Right atrium auricular region (tissue), 2 donors: ENCODE results near the gene RASSF4. TPM values are rescaled to one million over a fixed set of nuclear protein-coding genes. Genes with fewer than 3 reads are reported as not detected.
A peak's percentile ranks its signal among the peaks of the same experiment; 100 is the strongest.

Experiments
- DNase-seq: peaks from one replicate; pipeline ENCODE4 v3.0.0-alpha.2; 2019; ENCODE audit warnings: low spot score
- H3K27ac ChIP-seq, 2 donors: fragments of 200-600 bp; sonication (generic); 1 replicate in 1 of 2; 2 replicates in 1 of 2; pipeline ENCODE4 v1.5.1; 2016 to 2019
- H3K27me3 ChIP-seq, 2 donors: fragments of 200-600 bp; sonication (generic); one replicate each; pipeline versions ENCODE4 v1.5.1 to v1.6.0; 2017 to 2019
- H3K36me3 ChIP-seq: fragments of 200-600 bp; sonication (generic); one replicate; pipeline ENCODE4 v1.5.1; 2016
- H3K4me1 ChIP-seq, 2 donors: fragments of 200-600 bp; sonication (generic); one replicate each; pipeline versions ENCODE4 v1.5.1 to v1.6.0; 2017 to 2019
- H3K4me3 ChIP-seq, 2 donors: fragments of 200-600 bp; sonication (generic); 1 replicate in 1 of 2; 2 replicates in 1 of 2; pipeline ENCODE4 v1.5.1; 2017 to 2019; ENCODE audit warnings: mild to moderate bottlenecking in 1 of 2, moderate library complexity in 1 of 2
- H3K9me3 ChIP-seq, 2 donors: fragments of 200-600 bp; sonication (generic); one replicate each; pipeline ENCODE4 v1.5.1; 2019
- CTCF ChIP-seq, 2 donors: fragments of 200-600 bp; sonication (generic); IDR thresholded peaks; one replicate each; pipeline ENCODE4 v1.5.1; 2019; ENCODE audit warnings: antibody characterized with exemption in 2 of 2
- total RNA-seq, 2 donors: library from RNA; depleted of rRNA; stranded (reverse); fragments of >200 nt; gene quantifications; one replicate each; pipeline ENCODE4 v1.1.0, GENCODE V29; 2016

Gene RASSF4
- total RNA-seq, 2 donors from 2014 or later: 43.3 to 43.4 TPM

- DNase-seq: peak; percentile 53
- H3K36me3 ChIP-seq: peaks cover 65% of the 10 kb centered on the region
- H3K27ac ChIP-seq: peak overlapping the region; percentile 91 to 96
- no peak overlapping the region for H3K4me3 ChIP-seq
- peaks cover 0 to 72% of the 10 kb centered on the region in 2 donors for H3K4me1 ChIP-seq
- TF ChIP-seq CTCF (IDR thresholded peaks at IDR 0.05): no peak
- H3K27me3 ChIP-seq: no peaks in the 10 kb centered on the region
- no peaks in the 10 kb centered on the region for H3K9me3 ChIP-seq
Measured at GRCh38 chr10:44984671-44985101, 25.1 kb downstream of the RASSF4 start.

- peaks cover 0 to 72% of the 10 kb centered on the region in 2 donors for H3K4me1 ChIP-seq
- H3K27ac ChIP-seq: peak overlapping the region; percentile 91 to 96
- no peaks in the 10 kb centered on the region for H3K9me3 ChIP-seq
- H3K36me3 ChIP-seq: peaks cover 65% of the 10 kb centered on the region
- no peak for TF ChIP-seq CTCF (IDR thresholded peaks at IDR 0.05)
- no peak overlapping the region for H3K4me3 ChIP-seq
- DNase-seq: peak; percentile 58
- H3K27me3 ChIP-seq: no peaks in the 10 kb centered on the region
Measured at GRCh38 chr10:44985175-44985681, 25.6 kb downstream of the RASSF4 start.

GRCh38 chr10:44986179-44986578 is 26.6 kb downstream of the RASSF4 start:
- Histone ChIP-seq H3K27me3 (no peaks in the 10 kb centered on the region), H3K36me3 (peaks cover 73% of the 10 kb centered on the region), H3K27ac (peak overlapping the region; percentile 91 to 96), H3K4me1 (peaks cover 0 to 72% of the 10 kb centered on the region in 2 donors), H3K9me3 (no peaks in the 10 kb centered on the region), H3K4me3 (no peak overlapping the region)
- DNase-seq: peak; percentile 44
- TF ChIP-seq CTCF (IDR thresholded peaks at IDR 0.05): no peak

GRCh38 chr10:44986670-44987069 is 27.1 kb downstream of the RASSF4 start:
- no peak for TF ChIP-seq CTCF (IDR thresholded peaks at IDR 0.05)
- DNase-seq: peak; percentile 28
- Histone ChIP-seq H3K4me3 (no peak overlapping the region), H3K27ac (peak overlapping the region; percentile 91 to 96), H3K27me3 (no peaks in the 10 kb centered on the region), H3K4me1 (peaks cover 0 to 72% of the 10 kb centered on the region in 2 donors), H3K36me3 (peaks cover 78% of the 10 kb centered on the region), H3K9me3 (no peaks in the 10 kb centered on the region)

- Histone ChIP-seq H3K4me3 (no peak overlapping the region), H3K4me1 (peaks cover 0 to 67% of the 10 kb centered on the region in 2 donors), H3K36me3 (peaks cover 82% of the 10 kb centered on the region), H3K27ac (peak overlapping the region; percentile 32 to 92), H3K9me3 (no peaks in the 10 kb centered on the region), H3K27me3 (no peaks in the 10 kb centered on the region)
- no peak for TF ChIP-seq CTCF (IDR thresholded peaks at IDR 0.05)
- peak; percentile 57 for DNase-seq
Measured at GRCh38 chr10:44988957-44989585, 29.5 kb downstream of the RASSF4 start.
